GM12892 (cell line): ENCODE data around the gene CD160.
"Not testable (repeated sequence)": the region's sequence is repeated elsewhere in the genome, so short reads cannot be mapped to it uniquely, and the experiment has no call there.

ENCODE experiments used
- POLR2A ChIP-seq: IDR thresholded peaks from 2 replicates; pipeline ENCODE4 v1.6.1; 2011; ENCODE audit warnings: low read depth, low read length, control low read depth
- POLR2AphosphoS5 ChIP-seq: IDR thresholded peaks from 2 replicates; pipeline ENCODE4 v1.6.1; 2011; ENCODE audit warnings: low read depth, low read length, control low read depth
- TAF1 ChIP-seq: IDR thresholded peaks from 2 replicates; pipeline ENCODE4 v1.6.1; 2011; ENCODE audit warnings: low read depth, mild to moderate bottlenecking, control low read depth, low read length, borderline replicate concordance

- TF ChIP-seq POLR2A, TAF1, POLR2AphosphoS5: not testable (repeated sequence)
Measured at GRCh38 chr1:145726193-145726592, 6.9 kb downstream of the CD160 start.
